Gastroesophageal sphincter (tissue), 3 donors: ENCODE results near the gene SLC9B2.

Experiments
- CTCF ChIP-seq, 4 experiments: fragments of 200-600 bp in 2 of 4; fragments of 450-650 bp in 2 of 4; sonication (generic) in 1 of 4; IDR thresholded peaks; one replicate each; pipeline ENCODE4 v1.5.1; 2017 to 2019; ENCODE audit warnings: antibody characterized with exemption in 4 of 4, mild to moderate bottlenecking in 2 of 4, moderate library complexity in 2 of 4
- EP300 ChIP-seq: sonication (generic); formaldehyde crosslinking; IDR thresholded peaks from one replicate; pipeline ENCODE4 v1.6.1; 2017; ENCODE audit warnings: antibody characterized with exemption, mild to moderate bottlenecking
- POLR2A ChIP-seq, 2 donors: fragments of 450-650 bp; IDR thresholded peaks; one replicate each; pipeline ENCODE4 v1.6.1; 2017; ENCODE audit warnings: antibody characterized with exemption in 2 of 2, mild to moderate bottlenecking in 2 of 2, moderate library complexity in 1 of 2

GRCh38 chr4:103010804-103011203 is 65.8 kb downstream of the SLC9B2 start:
- TF ChIP-seq CTCF (IDR thresholded peaks at IDR 0.05), result no peak
- no peak for TF ChIP-seq POLR2A (IDR thresholded peaks at IDR 0.05)
- TF ChIP-seq EP300, result no peak
